HT-29 (cell line): ENCODE results near the gene CLDN10. TPM values are rescaled to one million over a fixed set of nuclear protein-coding genes. Genes with fewer than 3 reads are reported as not detected.

Source experiments
- DNase-seq: peaks from one replicate; pipeline ENCODE4 v3.0.0-alpha.2; 2015; ENCODE audit warnings: low spot score
- total RNA-seq: library from RNA; depleted of rRNA; stranded (reverse); fragments of >200 nt; shearing (Covaris generic); gene quantifications from 2 replicates; pipeline ENCODE4 v1.2.3, GENCODE V29; 2014

The CLDN10 gene
- total RNA-seq, 1 experiment from 2014 or later = not detected

DNA sequence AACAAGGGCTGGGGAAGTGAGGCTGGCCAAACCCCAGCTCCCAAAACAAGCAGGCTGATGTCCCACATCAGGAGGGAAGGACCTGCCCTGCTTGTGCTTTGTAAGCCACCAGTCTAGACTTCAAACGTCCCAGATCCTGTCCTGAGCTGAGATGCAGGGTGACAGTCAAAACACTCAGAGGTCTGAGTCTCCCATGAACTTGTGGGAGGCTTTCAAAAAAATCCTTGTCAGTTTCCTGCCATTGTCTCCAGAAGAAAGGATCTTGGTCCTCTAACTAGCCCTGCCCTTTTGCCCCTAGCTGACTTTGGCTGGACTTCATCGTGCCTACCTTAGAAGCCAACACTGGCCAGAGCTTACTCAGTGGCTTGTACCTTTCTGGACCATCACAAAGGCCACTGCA lies 48.7 kb downstream of the CLDN10 start:
- no peak for DNase-seq

DNA sequence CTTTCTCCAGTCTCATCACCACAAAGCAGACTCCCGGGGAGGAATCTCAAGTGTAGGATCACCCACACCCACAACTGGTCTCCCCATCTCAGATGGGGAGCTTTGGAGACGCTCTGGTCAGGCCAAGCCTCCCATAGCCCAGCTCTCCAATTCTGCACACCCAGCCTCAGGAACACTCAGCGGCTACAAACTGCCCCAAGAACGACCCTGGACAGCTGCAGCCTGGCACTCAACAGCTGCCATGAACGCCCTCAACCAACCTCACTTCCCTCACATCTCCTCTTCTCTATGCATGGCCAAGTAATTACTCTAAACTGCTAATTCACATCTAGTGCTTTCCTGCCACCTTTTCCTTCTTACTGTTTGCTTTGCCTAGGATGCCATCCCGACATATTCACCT lies 49.4 kb downstream of the CLDN10 start:
- no peak for DNase-seq

DNA sequence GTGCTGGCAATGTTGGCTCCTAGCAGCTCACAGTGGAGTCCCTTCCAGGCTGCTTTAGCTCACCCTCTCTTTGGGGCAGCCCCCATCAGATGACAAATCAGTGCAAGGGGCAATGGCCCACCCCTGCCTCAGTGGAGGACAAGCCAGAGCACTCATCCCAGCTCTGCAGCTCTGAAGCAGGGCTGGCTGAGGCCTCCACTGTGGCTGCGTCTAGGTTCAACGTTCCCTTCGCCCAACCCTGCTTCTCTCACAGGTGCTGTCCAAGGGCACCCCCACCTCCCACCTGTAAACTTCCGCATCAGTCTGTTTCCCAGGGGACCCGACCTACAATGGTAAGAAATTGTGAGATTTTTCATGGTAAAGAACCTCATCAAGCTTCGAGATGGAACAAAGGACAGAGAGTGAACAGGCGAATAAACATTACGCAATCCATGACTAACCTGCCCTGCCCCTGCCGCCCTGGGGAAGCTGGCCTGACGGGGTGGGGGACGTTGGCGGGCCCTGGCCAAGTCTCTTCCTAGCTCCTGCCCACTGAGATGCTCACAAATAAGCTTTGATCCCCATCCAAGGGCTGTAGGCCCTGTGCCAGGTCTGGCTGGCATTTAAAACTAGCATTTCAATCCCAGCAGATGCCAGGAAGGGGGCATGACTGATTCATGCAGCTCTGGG lies 51.5 kb downstream of the CLDN10 start:
- DNase-seq = peak; percentile 92

DNA sequence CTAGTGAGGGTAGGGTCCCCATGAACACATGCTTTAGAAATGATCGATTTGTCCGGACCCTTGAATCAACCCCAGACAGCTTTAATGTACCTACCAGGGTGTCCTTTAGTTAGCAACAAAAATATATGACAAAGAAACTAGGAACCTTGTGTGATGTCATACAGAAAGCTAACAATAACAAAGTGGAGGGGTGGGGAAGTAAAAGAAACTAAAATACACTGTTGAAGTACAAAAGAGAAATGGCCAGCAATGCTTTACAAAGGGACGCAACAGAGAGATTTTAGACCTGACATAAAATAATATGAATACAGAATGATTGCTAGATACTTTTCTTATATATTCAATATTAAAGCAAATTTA lies 52.0 kb downstream of the CLDN10 start:
- DNase-seq = no peak

DNA sequence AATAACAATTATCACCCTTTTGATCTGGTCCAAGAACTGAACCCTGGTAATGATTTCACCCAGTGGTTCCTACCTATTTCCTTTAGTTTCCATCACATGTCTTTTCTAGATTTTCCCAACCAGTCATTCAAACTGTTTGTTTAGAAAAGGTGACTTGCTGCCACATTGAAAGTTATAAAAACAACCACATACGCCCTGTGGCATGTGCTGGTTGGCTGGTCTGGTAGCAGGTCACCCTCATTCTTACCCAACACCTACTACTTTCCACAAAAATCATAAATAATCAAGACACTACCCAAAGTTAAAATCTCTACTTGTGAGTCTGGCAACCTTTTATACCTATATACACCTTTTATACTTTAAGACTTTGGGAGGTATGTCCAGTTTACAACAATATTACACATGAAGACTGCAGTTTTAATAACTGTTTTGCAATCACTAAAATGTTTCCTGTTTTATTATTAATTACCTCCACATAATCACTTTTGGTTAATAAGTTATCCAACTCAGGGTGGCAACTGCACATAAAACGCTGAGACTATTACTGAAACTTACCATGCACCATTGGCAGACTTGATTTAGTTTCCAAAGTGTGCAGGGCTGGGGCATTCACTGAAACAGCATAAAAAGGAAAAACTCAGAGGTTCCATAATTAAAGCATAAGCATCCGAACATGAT lies 53.1 kb downstream of the CLDN10 start:
- peak; percentile 85 for DNase-seq

DNA sequence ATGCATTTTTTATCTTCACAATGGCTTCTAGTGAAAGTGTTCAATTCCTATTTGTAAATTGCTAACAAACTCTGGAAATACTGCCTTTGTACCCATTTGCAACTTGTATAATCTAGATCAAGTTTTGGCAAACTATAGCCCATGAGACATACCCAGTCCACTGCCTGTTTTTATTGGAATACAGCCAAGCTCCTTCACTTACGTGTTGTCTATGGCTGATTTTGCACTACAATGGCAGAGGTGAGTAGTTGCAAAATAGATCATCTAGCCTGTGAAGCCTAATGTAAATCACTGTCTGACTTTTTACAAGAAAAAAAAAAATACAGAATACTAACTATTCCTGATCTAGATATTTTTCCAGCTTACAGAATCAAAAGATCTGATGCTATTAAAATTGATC lies 54.8 kb downstream of the CLDN10 start:
- peak; percentile 57 for DNase-seq

DNA sequence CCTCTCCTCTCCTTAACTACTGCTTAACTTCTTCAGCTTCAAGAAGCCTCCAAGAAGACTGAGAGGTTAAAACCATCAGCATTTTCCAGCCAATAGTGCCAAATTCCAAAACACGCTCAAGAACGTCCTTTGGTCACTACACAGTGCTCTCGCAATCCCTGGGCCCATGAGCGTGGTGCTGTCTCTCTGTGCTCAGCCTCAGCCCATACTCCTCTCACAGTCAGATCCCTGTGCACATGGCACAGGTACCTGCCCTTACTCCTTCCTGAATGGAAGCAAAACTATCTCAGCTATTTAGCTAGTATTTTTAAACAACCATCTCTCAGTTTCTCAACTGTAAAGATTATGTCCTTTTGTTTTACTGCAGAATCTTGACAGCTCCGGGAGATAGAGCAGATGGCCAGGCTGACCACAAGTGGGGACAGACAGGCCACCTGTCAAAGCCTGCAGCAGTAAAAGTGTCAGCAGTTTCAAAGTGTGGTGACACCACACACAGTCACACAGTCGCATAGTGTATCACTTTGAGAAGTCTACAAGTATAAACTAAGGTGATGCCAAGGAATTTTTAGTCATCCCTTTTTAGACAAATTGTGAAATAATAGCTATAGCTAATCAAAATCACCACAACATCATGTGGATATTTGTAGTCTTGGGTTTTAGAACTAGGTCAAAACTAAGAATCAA lies 56.3 kb downstream of the CLDN10 start:
- DNase-seq = no peak

DNA sequence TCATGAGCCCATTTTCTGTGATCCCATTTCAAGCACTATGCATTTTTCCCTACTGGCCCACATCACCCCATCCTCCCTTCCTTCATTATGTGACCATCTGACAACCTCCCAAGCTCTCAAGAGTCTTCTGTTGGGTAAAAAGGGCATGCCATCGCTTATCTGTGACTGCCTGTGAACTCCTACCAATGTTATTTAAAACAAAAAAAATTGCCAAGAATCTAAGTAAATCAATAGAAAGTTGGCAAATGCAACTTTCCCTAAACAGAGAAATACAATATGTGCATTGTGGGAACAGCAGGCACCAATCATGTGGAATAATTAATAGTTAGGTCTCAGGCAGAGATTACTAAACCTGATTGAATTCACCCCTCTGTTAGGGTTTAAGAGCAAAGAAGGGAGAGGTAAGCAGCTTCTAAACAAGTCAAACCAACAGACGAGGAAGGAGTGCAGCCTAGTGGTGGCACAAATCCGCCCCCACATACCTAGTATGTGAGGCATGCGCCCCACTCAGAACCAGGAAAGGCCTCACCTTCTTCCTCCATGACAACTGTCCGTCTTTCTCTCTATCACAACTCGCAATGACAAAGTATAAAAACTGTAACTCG lies 62.2 kb downstream of the CLDN10 start:
- DNase-seq = peak; percentile 54

DNA sequence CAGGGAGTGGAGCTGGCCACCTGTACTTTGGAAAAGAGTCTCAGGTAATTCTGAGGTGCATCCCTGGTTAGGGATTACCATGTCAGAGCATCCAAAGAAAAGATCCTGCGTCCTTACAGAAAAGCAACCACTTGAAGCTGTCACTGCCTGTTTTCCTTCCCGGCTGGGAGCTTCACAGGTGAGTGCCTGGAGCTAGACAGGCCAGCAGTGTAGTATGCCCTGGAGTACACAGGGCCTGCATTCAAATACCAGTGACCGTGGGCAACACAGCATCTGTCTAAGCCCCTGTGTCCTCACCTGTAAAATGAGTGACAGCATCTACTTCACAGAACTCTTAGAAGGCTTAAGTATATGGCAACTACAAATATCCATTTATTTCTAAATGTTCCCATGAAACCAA lies 63.0 kb downstream of the CLDN10 start:
- DNase-seq = no peak

DNA sequence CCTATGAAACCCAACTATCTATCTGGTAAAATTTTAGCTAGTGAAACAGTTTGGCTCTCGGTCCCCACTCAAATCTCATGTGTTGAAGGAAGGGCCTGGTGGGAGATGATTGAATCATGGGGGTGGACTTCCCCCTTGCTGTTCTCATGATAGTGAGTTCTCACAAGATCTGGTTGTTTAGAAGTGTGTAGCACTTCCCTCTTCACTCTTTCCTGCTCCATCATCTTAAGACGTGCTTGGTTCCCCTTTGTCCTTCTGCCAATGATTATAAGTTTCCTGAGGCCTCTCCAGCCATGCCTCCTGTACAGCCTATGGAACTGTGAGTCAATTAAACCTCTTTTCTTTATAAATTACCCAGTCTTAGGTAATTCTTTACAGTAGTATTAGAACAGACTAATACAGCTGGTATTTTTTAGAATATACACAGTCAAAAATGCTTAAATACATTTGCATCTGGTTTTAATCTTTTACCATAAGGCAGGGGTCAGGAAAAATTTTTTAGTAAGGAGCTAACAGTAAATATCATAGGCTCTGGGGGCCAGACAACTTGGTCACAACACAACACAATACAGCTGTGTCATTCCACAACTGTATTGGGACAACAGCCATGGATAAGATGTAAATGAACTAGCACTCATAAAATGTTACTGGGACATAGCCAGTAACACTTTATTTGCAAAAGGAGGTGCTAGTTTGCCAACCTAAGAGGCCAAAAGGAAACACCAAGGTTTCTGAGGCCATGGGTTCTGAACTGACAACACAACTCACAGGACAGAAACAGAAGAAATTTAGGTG lies 67.7 kb downstream of the CLDN10 start:
- peak; percentile 33 for DNase-seq

DNA sequence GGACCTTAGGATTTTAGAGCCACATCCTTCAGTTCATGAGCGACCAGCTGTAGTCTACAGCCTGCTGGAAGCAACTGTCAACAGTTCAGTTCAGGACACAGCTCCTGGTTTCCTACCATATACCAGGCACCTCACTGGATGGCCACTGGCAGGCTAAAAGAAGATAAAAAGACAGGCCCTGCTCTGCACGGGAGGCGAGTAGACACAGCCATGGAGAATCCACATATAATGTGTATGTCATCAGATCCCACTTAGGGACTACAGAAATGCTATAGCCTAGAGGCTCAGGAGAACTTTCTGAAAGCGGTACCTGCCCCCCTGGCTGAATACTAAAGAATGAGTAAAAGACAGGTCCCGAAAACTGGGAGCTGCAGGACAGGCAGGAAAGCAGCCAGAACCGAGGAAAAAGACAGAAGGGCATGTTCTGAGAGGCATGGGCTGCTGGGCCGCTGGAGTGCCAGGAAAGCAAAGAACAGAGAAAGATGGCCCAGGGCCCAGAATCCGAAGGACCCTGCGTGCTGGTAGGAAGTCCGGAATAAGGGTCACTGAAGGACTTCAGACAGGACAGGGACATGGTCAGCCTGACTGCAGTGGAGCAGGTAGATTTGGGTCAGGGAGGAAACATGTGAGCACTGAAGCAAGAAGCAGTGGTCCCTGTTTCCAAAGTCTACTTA lies 68.4 kb downstream of the CLDN10 start:
- DNase-seq = no peak

DNA sequence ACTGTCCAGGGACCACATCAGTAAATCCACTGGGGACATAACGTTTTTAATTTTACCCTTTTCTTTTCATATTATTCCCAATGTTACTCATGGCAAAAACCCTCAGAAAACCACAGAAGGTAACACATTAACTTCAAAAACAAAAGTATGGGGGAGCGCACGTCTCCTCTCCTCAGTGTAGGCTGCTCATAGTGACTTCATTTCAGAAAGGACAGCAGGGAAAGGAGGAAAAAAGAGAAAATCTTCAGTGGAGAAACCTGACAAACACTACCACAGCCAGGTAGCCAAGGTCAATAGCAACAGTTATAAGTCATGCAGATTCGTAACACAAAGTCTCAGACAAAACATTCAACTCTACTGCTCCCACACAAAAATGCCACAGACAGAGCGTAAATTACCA lies 70.6 kb downstream of the CLDN10 start:
- no peak for DNase-seq

DNA sequence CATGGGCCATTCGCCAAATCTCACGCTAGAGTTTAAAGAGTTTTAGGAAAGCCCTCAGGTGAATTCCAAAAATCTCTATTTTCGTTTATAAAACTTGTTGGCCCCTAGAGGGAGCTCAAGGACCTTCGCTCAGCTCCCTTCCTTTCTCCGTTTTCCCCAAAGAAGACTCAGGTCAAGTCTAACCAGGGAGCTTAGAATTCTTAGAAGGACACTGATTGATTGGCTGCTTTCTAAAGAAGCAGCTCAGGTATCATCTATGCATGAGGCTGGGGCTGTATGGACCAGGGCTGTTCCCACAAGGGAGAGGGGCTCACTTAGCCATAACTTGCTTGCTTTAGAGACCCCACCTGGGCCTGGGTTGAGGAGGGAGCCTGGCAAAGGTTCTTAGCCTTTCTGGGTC lies 71.5 kb downstream of the CLDN10 start:
- peak; percentile 71 for DNase-seq

DNA sequence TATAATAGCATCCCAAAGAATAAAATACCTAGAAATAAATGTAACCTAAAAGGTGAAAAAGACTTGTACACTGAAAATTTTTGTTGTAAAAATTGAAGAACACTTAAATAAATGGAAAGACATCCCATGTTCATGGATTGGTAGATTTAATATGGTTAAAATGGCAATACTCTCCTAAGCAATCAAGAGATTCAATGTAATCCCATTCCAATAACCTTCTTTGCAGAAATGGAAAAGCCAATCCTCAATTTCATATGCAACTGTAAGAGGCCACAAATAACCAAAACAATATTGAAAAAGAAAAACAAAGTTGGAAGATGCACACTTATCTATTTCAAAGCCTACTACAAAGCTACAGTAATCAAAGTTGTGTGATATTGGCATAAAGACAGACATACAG lies 74.2 kb downstream of the CLDN10 start:
- no peak for DNase-seq

DNA sequence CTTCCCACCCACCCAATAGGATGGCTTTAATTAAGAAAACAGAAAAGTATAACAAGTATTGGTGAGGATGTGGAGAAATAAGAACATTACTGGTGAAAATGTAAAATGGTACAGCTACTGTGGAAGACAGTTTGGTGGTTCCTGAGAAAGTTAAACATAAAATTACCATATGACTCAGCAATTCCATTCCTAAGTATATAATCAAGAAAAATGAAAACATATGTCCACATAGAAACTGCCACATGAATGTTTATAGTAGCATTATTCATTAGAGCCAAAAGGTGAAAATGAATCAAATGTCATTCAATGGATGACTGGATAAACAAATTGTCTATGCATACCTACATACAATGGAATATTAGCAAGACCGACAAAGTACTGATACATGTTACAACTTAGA lies 75.1 kb downstream of the CLDN10 start:
- no peak for DNase-seq

DNA sequence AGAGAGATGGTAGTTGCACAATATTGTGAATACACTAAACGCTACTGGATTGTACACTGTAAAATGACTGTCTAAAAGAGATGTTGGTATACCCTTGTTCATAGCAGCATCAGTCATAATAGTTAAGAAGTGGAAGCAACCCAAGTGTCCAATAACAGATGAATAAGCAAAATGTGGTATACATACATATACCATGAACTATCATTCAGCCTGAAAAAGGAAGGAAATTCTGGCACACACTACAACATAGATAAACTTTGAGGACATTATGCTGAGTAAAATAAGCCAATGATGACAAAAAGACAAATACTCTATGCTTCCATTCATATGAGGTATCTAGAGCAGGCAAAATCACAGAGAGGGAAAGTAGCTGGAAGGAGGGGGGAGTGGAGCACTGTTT lies 76.0 kb downstream of the CLDN10 start:
- DNase-seq = no peak

DNA sequence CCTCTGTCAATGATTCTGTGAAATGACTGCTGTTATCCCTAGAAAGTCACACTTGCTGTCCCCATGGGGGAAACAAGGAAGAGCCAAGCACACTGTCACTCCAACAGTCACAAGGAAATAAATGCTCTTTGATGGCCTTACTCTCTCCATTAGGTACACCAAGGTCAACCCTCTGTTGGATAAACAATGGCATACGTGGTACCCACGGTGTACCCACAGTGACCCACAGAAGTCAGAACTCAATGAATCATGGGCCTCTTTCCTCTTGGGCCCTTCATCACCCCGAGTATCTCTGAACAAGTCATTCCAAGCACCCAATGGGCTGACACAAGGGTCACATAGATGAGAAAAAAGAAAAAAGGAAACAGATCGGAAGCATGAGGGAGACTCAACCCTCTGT lies 76.6 kb downstream of the CLDN10 start:
- DNase-seq = no peak
